ENCODE measurements around the gene CAVIN1.
"Not testable (repeated sequence)": the region's sequence is repeated elsewhere in the genome, so short reads cannot be mapped to it uniquely, and the experiment has no call there.

Gene CAVIN1

GRCh38 chr17:42405963-42406495 is 17.0 kb downstream of the CAVIN1 start:
- DNase-seq (ENCODE audit: low read depth, low spot score): peak; percentile 60

DNA sequence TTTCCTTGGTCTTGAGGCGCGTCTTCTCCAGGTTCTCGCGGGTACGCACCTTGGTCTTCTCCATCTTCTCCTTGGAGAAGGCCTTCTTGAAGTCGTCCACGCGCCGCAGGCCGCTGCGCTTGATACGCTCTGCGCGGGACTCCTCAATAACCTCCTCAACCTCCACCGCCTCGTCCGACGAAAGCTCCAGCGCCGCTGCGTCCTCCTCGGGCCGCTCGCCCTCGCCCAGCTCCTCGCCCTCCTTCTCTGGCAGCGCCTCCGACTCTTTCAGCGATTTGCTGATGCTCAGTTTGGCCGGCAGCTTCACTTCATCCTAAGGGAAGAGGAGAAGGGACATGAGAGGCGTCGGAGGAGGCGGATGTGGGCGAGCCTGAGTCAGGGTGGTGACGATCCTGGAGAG is 18.0 kb downstream of the CAVIN1 start:
- DNase-seq (ENCODE audit: low read depth, low spot score): no peak

GRCh38 chr17:42404326-42405055 is 18.6 kb downstream of the CAVIN1 start:
- no peak for DNase-seq (ENCODE audit: low read depth, low spot score)

DNA sequence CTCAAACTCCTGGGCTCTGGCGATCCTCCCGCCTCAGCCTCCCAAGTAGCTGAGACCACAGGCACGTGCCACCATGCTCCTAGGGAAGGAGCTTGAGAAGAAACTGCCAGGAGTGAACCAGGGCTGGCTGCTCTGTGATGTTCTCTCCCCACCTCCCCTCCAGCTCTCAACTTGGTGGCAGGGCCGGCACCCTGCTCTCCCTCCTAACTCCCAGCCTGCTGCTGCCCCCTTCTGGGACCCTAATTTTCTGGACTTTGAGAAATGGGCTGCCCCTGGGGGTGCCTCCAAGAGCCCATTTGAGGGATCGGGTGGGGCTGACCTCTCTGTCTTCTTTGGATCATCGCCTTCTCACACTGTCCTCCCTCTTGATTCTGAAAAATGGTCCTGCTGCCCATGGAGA is 19.9 kb downstream of the CAVIN1 start:
- DNase-seq (ENCODE audit: low read depth, low spot score): peak; percentile 22

DNA sequence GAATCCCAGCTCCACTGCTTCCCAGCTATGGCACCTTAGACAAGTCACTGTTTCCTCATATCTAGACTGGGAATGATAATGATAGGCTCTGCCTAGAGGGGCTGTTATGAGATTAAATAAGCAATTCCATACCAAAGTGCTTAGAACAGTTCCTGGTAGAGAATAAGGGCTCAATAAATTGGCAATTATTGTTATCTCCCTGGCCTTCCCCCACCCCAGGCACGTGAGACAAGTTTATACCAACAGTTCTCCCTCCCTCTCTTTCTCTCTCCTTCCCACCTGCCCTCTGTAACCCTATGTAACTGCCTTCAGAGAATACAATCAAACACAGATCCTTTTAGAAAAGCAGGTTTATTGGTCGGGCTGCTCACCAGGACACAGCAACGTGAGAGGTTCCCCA is 20.9 kb downstream of the CAVIN1 start:
- DNase-seq (ENCODE audit: low read depth, low spot score): no peak

DNA sequence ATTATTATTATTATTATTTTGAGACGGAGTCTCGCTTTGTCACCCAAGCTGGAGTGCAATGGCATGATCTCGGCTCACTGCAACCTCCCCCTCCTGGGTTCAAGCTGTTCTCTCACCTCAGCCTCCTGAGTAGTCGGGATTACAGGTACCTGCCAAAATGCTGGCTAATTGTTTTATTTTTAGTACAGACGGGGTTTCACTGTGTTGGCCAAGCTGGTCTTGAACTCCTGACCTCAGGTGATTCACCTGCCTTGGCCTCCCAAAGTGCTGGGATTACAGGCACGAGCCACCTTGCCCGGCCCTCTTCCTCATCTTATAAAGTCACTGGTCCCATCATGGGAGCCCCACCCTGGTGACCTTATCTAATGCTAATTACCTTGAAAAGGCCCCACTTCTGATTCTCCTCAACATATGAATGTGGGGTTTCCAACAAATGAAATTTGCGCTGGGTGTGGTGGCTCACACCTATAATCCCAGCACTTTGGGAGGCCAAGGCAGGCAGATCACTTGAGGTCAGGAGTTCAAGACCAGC is 22.1 kb downstream of the CAVIN1 start:
- DNase-seq (ENCODE audit: low read depth, low spot score): not testable (repeated sequence)

DNA sequence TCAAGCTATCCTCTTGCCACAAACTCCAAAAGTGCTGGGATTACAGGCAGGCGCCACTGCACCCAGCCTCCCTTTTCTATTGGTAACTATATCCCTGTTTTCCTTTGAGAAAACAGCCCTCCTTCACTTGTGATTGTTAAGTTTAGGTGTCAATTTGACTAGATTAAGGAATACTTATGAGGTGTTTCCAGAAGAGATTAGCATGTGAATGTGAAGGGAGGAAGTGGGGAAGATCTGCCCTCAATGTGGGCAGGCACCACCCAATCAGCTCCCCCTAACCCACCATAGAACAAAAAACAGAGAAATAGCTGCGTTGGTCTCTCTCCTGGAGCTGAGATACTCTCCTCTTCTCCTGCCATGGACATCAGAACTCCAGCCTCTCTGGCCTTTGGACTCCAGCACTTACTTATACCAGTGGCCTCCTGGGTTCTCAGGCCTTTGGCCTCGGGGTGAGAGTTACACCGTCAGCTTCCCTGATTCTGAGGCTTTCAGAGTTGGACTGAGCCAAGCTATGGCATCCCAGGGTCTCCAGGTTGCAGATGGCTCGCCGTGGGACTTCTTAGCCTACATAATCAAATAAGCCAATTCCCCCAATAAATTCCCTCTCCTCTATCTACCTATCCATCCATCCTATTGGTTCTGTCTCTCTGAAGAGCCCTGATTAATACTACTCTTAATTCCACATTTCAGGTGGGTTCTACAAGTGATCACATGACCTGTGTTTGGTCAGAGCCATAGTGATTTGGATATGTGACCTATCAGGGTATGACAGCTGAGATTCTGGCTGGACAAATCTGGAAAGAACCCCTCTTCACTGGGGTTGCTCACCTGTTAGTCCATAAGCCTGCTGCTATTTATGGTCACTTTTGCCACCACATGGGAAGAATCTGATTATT is 22.9 kb downstream of the CAVIN1 start:
- no peak for DNase-seq (ENCODE audit: low read depth, low spot score)

GRCh38 chr17:42399121-42399520 is 23.9 kb downstream of the CAVIN1 start:
- DNase-seq (ENCODE audit: low read depth, low spot score): no peak

GRCh38 chr17:42395601-42396000 is 27.5 kb downstream of the CAVIN1 start:
- DNase-seq (ENCODE audit: low read depth, low spot score): not testable (repeated sequence)

DNA sequence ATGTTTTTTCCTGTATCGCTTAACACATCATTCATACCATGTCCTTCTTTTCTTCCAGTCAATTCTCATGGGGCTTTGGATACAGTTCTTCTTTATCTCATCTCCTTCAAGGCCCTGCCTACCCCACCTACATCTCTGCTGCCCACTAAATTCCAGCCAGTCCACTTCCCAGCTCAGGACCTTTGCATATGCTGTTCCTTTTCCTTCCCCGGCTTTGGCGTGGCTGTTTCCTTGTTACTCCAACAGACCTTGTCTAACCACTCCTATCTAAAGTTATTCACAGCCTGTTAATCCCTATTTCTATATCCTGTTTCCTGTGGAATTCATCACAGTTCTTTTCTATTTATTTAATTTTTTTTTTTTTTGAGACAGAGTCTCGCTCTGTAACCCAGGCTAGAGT is 28.2 kb downstream of the CAVIN1 start:
- DNase-seq (ENCODE audit: low read depth, low spot score): no peak

DNA sequence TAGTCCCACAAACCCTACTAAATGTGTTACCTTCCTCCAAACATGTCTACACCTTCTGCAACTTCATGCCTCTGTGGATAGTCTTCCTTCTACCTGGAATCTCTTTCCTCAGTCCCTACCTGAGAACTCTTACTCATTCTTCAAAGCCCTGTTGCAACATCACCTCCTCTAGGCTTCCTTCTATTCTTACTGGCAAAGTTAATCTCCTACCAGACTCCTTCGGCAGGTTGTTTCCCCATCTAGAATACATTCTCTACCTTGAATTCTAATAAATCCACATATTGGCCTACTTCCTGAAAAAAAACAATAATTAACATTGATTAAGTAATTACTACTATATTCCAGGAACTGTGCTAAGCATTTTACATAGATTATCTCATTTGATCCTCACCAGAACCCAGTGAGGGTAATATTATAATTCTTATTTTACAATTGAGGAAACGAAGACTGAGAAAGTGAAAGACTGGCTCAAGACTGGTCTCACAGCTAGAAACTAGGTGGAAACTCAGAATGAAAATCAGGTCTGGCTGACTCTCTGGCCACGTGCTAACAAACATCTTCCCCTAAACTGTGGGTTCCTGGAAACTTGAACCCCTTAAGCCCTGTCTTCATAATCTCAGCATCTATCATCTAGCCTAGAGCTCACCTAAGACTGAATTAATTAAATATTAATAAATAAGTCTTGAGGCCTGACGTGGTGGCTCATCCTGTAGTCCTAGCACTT is 30.2 kb downstream of the CAVIN1 start:
- no peak for DNase-seq (ENCODE audit: low read depth, low spot score)

GRCh38 chr17:42391439-42391838 is 31.6 kb downstream of the CAVIN1 start:
- not testable (repeated sequence) for DNase-seq (ENCODE audit: low read depth, low spot score)

- DNase-seq (ENCODE audit: low read depth, low spot score): no peak
Observed at GRCh38 chr17:42389899-42390298, 33.2 kb downstream of the CAVIN1 start.

DNA sequence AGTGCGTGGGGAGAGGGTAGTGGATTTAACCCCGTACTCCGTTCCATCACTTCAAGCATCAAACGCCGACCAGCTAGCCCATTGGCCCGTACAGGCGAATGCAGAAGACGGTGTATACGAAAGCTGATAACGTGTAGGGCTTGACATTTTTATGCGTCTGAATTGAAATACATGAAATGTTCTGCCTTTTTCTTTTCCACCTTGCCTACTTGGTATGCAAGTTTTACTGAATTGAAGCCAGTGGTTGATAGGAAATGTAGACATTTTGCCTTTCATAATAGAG is 34.0 kb downstream of the CAVIN1 start:
- no peak for DNase-seq (ENCODE audit: low read depth, low spot score)

- peak; percentile 100 for DNase-seq (ENCODE audit: low read depth, low spot score)
Observed at GRCh38 chr17:42388381-42389134, 34.5 kb downstream of the CAVIN1 start, which contains the start of gene STAT3. STAT3 (minus strand) TSS chr17:42388442; CDS start chr17:42348516, 39,926 bp downstream.

GRCh38 chr17:42387661-42388380 is 35.2 kb downstream of the CAVIN1 start:
- no peak for DNase-seq (ENCODE audit: low read depth, low spot score)

DNA sequence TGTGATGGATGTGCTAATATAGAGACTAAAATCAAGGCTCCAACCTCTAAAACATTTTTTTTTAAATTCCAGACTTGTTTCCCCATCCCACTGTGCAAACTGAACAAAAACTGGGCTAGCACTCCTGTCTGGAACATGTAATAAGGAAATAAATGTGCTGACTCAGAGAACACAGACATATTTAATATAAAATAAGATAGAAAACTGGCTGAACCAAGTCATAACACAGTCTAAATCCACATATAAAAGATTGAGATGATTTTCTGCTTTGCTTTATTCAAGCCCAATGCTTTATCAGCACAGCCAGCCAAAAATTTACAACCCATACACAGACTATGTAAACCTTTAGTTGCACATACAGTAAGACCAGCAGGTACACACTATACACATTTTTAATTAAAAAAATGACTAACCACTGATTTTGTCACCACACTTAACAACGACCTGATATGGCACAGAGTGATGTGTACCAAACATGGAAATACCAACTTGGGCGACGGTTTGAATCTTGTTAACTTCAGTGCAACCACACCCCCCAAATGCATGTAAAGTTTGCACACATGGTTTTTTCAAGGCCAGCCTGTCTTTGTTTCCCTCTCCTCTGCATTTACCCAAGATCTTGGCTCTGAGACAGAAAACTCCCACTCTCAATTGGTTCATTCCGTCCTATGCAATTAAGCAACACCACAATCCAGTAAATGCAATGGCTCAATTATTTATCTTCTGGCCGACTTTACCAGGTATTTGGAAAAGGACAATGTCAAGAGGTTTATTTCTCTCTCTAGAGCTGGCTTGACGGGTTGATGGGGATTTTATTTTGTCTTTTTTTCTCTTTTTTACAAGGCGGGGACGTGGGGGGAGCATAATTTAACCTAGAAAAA is 36.0 kb downstream of the CAVIN1 start:
- DNase-seq (ENCODE audit: low read depth, low spot score): no peak

- no peak for DNase-seq (ENCODE audit: low read depth, low spot score)
Observed at GRCh38 chr17:42381898-42382297, 41.2 kb downstream of the CAVIN1 start.

- DNase-seq (ENCODE audit: low read depth, low spot score): no peak
Observed at GRCh38 chr17:42380935-42381334, 42.1 kb downstream of the CAVIN1 start.
